ENCODE measurements around the gene CXCL16.

The CXCL16 gene

DNA sequence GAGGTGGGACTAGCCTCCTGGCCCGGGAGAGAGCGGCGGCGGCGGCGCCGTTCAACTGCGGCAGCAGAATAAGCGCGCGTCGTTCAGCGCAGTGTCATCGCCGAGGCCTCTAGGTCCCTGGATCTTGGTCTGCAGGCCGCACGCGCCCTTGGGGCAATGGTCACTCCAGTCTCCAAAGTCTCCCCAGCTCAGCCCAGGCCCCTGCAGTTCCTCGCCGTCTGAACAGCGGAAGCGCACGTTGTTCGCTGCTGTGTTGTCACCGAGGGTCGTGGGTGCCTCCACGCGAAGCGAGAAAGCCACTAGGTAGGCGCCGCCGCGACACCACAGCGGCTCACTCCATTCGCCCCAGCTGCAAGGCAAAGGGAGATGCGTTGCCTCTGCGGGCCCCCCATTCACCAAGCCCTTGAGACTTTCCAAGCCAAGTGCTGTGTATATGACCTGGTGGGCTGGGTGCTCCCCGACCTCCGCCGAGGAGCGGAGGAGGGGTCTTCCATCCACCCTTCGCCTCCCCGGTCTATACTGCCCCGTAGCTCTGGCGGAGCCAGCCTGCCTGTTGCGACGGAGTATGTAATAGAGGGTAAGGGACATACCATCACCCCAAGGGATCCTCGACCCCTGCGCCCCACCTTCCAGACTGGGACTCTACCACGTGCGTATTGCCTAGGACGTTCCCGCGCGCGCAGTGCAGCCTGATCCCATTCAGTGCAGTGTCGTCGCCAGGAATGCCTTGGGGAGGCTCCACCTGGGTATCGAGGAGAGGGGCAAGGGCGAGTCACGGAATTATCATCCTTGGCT is 45.8 kb upstream of the CXCL16 start:
- peak overlapping the region; percentile 16 to 18 for H3K4me3 ChIP-seq (replicated peaks in 1 of 2; ENCODE audit: low read depth in 2 of 2, low read length in 2 of 2)
- TF ChIP-seq, protein P1, sequence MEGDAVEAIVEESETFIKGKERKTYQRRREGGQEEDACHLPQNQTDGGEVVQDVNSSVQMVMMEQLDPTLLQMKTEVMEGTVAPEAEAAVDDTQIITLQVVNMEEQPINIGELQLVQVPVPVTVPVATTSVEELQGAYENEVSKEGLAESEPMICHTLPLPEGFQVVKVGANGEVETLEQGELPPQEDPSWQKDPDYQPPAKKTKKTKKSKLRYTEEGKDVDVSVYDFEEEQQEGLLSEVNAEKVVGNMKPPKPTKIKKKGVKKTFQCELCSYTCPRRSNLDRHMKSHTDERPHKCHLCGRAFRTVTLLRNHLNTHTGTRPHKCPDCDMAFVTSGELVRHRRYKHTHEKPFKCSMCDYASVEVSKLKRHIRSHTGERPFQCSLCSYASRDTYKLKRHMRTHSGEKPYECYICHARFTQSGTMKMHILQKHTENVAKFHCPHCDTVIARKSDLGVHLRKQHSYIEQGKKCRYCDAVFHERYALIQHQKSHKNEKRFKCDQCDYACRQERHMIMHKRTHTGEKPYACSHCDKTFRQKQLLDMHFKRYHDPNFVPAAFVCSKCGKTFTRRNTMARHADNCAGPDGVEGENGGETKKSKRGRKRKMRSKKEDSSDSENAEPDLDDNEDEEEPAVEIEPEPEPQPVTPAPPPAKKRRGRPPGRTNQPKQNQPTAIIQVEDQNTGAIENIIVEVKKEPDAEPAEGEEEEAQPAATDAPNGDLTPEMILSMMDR (IDR thresholded peaks at IDR 0.05; ENCODE audit: low read depth, low read length), result no peak
- DNase-seq (ENCODE audit: low read depth in 2 of 2), result no peak

DNA sequence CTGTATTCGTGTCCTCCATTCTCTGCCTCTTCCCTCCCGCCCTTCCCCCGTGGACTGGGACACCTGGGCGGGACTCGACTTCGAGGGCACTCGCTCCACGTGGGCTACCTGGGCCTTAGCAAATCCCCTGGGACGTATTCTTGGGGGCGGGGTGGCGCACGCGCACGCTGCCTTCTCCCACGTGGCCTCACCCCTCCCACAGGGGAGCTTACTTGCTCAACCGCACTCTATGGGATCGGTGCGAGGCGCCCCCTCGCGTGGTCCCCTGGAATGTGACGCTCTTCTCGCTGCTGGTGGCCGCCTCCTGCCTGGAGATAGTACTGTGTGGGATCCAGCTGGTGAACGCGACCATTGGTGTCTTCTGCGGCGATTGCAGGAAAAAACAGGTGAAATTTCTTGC is 42.9 kb upstream of the CXCL16 start:
- no peak for DNase-seq (ENCODE audit: low read depth in 2 of 2)
- TF ChIP-seq, protein P1 (IDR thresholded peaks at IDR 0.05; ENCODE audit: low read depth, low read length), result no peak

DNA sequence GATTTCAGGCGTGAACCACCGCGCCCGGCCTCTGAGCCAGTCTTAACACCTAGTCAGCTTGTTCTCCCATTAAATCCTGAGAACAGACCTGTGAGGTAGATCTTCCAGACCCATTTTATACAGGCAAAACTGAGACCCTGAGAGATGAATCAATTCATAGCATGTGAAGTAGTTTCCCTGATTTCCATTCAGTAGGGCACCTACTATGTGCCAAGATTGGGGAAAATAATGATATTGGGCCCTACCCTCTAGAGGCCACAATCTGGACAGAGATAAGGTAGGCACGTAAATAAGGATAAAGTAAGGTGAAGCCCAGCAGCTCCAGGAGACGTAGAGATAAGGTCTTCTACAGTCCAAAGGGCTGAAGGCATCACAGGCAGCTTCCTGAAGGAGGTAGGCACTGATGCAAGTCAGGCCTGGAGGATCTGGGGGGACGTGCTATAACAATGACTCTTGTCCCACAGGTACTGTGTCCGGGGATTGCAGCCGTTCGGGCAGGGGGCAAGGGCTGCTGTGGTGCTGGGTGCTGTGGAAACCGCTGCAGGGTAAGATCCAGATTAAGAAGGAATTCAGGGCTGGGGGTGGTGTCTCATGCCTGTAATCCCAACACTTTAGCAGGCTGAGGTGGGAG is 40.7 kb upstream of the CXCL16 start:
- H3K4me3 ChIP-seq (replicated peaks in 1 of 2; ENCODE audit: low read depth in 2 of 2, low read length in 2 of 2), result no peak overlapping the region
- DNase-seq (ENCODE audit: low read depth in 2 of 2), result no peak
- TF ChIP-seq, protein P1 (IDR thresholded peaks at IDR 0.05; ENCODE audit: low read depth, low read length), result no peak

More for the DNA sequence above, 42.9 kb upstream of the CXCL16 start:
- H3K4me3 ChIP-seq (replicated peaks in 1 of 2; ENCODE audit: low read depth in 2 of 2, low read length in 2 of 2), result no peak overlapping the region

DNA sequence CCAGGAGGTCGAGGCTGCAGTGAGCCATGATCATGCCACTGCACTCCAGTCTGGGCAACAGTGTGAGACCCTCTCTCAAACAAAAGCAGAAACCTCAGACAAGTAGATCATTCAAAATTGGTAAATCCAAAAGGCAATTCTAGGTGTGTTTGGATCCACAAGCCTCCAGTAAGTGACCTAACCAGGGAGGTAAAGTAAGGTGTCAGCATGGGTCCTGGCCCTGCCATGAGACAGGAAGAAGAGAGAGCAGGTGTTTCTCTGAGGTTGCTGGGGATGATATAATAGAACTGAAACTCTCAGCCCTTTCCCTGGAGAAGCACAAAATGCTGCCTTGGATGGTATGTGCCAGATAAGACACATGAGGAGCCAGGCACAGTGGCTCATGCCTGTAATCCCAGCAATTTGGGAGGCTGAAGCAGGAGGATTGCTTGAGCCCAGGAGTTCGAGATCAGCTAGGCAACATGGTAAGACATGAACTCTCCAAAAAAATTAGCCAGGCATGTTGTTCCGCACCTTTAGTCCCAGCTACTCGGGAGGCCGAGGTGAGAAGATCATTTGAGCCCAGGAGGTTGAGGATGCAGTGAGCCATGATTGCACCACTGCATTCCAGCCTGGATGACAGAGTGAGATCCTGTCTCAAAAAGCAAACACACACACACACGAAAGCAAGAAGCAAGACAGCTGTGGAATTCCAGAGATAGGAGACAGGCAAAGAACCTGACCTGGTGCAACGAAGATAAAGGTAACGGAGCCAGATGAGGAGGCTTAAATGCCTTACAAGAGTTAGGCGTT is 38.4 kb upstream of the CXCL16 start:
- DNase-seq (ENCODE audit: low read depth in 2 of 2), result peak in 1 of 2 donors; percentile 39
- TF ChIP-seq, protein P1 (IDR thresholded peaks at IDR 0.05; ENCODE audit: low read depth, low read length), result no peak
- H3K4me3 ChIP-seq (replicated peaks in 1 of 2; ENCODE audit: low read depth in 2 of 2, low read length in 2 of 2), result no peak overlapping the region

DNA sequence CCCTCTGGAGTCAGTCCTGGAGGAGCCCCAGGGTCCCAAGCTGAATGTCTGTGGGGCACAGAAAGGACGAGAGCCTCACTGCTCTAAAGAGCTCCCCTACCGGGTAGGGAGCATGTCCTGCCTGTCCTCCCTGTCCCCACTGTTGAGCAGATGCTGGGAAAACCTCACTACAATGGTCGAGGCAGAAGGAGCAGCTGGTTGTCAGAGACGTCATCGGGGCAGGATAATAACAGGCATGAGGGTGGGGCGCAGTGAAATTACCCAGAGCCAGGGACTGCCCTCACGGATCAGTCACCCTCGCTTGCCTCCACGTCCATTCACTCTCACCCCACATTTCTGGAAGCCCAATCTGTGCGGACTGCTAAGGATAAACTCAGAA is 32.5 kb upstream of the CXCL16 start:
- no peak overlapping the region for H3K4me3 ChIP-seq (replicated peaks in 1 of 2; ENCODE audit: low read depth in 2 of 2, low read length in 2 of 2)
- no peak for DNase-seq (ENCODE audit: low read depth in 2 of 2)
- TF ChIP-seq, protein P1 (IDR thresholded peaks at IDR 0.05; ENCODE audit: low read depth, low read length), result no peak

DNA sequence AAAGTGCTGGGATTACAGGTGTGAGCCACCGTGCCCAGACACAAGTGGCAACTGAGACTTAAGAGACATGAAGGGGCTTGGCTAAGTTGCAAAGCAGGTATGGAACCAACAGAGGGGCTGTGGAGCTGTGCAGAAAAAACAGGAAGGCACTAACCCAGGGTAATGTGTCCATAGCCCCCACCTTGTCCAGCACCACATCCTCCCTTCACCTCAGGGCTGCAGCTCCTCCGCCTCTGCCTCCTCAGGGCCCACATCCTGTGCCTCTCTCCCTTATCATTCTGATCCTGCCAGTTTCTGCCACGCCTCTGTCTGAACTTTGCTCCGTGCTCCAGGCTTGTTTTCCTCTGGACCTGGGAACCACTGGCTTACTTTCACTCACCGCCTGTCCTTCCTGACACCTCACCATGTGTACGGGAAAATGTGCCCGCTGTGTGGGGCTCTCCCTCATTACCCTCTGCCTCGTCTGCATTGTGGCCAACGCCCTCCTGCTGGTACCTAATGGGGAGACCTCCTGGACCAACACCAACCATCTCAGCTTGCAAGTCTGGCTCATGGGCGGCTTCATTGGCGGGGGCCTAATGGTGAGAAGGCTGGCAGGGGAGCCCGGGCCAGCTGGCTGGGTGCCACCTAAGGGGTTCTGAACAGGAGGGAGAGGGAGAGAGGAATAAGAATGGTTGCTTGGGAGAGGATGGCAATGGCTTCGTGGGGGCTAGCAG is 31.9 kb upstream of the CXCL16 start, which contains the start of gene TM4SF5:
Gene TM4SF5, plus strand, starts transcription at position 368 of the 716 bp plus-strand sequence. Its CDS starts 37 bp downstream, at position 405.
- TF ChIP-seq, protein P1 (IDR thresholded peaks at IDR 0.05; ENCODE audit: low read depth, low read length), result no peak
- no peak for DNase-seq (ENCODE audit: low read depth in 2 of 2)
- H3K4me3 ChIP-seq (replicated peaks in 1 of 2; ENCODE audit: low read depth in 2 of 2, low read length in 2 of 2), result no peak within 1 kb of the TSS
